ENCODE data around the gene RLBP1.

RLBP1 gene

DNA sequence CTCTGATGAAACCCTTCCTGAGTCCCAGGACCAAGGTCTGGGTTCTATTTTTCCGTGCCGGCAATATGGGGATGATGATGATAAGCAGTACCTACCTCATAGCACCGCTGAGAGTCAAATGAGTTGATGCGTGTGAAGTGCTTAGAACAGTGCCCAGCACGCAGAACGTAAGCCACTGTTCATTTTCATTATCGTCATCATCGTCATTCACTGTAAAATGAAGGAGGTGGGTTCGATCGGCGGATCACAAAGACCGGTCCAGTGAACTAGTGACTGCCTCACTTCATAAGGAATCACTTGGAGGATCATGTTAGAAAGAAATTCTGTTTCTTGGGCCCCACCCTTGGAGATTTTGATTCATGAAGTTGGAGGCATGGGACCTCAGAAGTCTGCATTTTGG is 44.3 kb downstream of the RLBP1 start:
- Mint-ChIP-seq H3K4me3 (no peak overlapping the region), H3K9me3 (no peaks in the 10 kb centered on the region), H3K27ac (peak overlapping the region; percentile 95), H3K4me1 (peaks cover 41% of the 10 kb centered on the region), H3K27me3 (no peaks in the 10 kb centered on the region), H3K36me3 (ENCODE audit: low read depth) (peaks cover 27% of the 10 kb centered on the region)
- ATAC-seq (no peak), DNase-seq (no peak)

DNA sequence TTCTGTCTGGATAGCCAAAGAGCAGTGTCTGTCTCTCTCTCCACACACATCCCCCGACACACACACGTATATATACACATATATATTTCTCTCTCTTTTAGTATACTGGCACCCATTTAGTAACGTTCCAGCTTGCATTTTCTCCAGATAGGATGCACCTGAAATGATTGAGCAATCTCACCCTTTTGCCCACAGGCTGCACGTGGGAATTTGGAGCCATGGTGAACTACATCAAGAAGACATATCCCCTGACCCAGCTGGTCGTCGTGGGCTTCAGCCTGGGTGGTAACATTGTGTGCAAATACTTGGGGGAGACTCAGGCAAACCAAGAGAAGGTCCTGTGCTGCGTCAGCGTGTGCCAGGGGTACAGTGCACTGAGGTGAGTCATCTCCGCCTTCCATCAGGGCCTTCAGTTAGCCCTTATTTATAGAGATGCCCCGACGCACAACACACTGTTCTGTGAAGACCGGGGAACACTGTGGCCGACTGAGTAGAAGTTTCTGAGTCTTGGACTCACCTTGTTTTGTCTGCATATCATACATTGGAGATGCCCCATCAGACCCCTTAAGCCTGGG is 45.7 kb downstream of the RLBP1 start:
- H3K4me1 Mint-ChIP-seq: peaks cover 32% of the 10 kb centered on the region
- H3K36me3 Mint-ChIP-seq (ENCODE audit: low read depth): peaks cover 21% of the 10 kb centered on the region
- no peak for ATAC-seq
- H3K27ac Mint-ChIP-seq: peak overlapping the region; percentile 1
- no peaks in the 10 kb centered on the region for H3K9me3 Mint-ChIP-seq
- H3K4me3 Mint-ChIP-seq: no peak overlapping the region
- H3K27me3 Mint-ChIP-seq: no peaks in the 10 kb centered on the region
- DNase-seq: no peak

DNA sequence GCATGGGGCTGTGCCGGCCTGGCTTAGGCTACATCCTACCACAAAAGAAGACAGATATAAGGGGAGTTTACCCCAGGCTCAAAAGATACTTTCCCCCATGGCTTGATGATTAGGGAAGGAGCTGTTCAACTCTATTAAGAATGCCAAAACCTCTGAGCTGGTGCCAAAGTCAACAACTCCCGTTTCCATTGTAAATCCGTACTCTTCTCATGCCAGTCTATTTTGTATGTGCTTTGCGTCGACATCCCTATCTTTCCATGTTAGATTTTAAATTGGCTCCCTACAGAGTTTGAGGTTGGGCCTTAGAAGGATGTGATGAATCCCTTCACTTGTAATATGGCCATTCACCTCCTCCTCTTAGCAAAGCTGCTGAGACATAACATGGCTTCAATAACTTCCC is 46.9 kb downstream of the RLBP1 start:
- H3K36me3 Mint-ChIP-seq (ENCODE audit: low read depth): peaks cover 21% of the 10 kb centered on the region
- H3K27me3 Mint-ChIP-seq: no peaks in the 10 kb centered on the region
- no peak overlapping the region for H3K4me3 Mint-ChIP-seq
- no peaks in the 10 kb centered on the region for H3K9me3 Mint-ChIP-seq
- H3K27ac Mint-ChIP-seq: no peak overlapping the region
- ATAC-seq: no peak
- H3K4me1 Mint-ChIP-seq: peaks cover 24% of the 10 kb centered on the region
- DNase-seq: no peak

DNA sequence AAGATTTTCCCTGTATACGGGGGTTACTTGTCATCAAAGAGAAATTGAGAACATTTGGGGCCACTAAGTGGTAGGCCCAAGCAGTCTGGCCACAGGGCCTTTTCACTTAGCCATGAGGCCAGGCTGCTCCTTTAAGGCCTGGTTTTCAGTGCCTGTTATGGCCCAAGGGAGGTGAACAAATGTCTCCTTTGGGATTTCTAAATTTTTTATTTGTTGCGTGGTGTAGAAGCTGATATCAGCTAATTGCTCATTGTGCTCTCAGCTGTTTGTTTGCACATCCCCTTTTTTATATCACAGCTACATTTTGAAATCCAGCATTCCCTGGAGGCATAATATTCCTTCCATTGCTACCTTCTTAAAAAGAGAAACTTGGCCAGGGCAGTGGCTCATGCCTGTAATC is 48.5 kb downstream of the RLBP1 start:
- no peak for ATAC-seq

DNA sequence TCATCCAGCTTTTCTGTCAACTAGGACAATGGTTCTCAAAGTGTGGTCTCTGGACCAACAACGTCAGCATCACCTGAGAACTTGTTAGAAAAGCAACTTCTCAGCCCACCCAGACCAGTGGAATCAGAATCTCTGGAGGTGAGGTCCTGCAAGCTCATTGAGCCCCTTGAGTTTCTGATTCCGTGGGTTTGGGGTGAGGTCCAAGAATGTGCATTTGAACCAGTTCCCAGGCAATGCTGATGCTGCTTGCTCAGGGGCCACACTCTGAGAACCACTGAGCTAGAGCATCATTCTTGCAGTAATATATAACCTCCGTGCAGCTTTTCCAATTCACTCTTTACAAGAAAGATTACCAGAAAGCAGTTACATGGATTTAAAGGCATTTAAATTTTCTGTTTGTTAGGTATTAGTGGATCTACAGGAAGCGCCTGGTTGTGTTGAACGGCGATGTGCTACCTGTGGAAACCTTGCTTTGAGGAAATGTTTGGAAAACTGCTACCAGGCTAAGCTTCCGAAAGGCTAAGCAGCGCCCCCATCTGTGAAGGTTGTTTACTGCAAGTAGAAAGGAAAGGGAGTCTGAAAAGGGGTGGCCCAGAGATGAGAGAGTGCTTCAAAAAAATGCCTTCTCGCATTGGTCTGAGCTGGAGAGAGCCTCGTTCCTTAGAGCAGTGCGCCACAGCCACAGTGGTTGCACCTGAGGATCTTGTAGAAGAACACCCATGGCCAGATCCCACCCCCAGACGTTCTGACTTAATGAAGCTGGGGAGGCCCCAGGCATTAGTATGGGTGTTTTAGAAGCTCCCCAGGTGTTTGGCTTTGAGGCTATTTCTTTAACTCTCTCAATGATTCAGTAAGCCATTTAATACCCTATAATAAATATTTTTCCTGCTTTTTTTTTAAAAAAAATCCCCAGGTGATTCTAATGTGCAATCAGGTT is 50.0 kb downstream of the RLBP1 start:
- peaks cover 13% of the 10 kb centered on the region for H3K36me3 Mint-ChIP-seq (ENCODE audit: low read depth)
- no peaks in the 10 kb centered on the region for H3K27me3 Mint-ChIP-seq
- no peak for ATAC-seq
- no peaks in the 10 kb centered on the region for H3K9me3 Mint-ChIP-seq
- no peak overlapping the region for H3K4me3 Mint-ChIP-seq
- peak; percentile 58 for DNase-seq
- H3K4me1 Mint-ChIP-seq: peaks cover 31% of the 10 kb centered on the region
- no peak overlapping the region for H3K27ac Mint-ChIP-seq

More for the DNA sequence above, 48.5 kb downstream of the RLBP1 start:
- H3K9me3 Mint-ChIP-seq: no peaks in the 10 kb centered on the region
- no peak overlapping the region for H3K27ac Mint-ChIP-seq
- no peak overlapping the region for H3K4me3 Mint-ChIP-seq
- H3K36me3 Mint-ChIP-seq (ENCODE audit: low read depth): peaks cover 23% of the 10 kb centered on the region
- H3K4me1 Mint-ChIP-seq: peaks cover 23% of the 10 kb centered on the region
- H3K27me3 Mint-ChIP-seq: no peaks in the 10 kb centered on the region
- DNase-seq: no peak

DNA sequence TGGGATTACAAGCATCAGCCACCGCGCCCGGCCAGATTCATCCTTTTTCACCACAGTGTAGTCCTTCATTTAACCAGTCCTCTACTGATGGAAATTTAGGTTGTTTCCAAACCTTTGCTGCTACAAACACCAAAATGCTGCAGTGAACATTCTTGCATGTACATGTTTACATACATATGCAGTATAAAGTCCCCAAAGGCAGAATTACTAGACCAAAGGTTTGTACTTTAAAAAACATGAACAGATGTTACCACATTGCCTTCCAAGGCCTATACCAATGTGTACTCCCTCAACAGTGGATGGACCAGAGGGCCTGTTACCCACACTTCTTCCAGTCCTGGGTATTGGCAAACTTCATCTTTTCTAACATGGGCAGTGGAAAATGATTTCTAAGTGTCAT is 51.0 kb downstream of the RLBP1 start:
- H3K36me3 Mint-ChIP-seq (ENCODE audit: low read depth): peaks cover 12% of the 10 kb centered on the region
- DNase-seq: no peak
- no peaks in the 10 kb centered on the region for H3K9me3 Mint-ChIP-seq
- no peak overlapping the region for H3K27ac Mint-ChIP-seq
- no peak overlapping the region for H3K4me3 Mint-ChIP-seq
- H3K4me1 Mint-ChIP-seq: peaks cover 42% of the 10 kb centered on the region
- H3K27me3 Mint-ChIP-seq: no peaks in the 10 kb centered on the region
- ATAC-seq: no peak

DNA sequence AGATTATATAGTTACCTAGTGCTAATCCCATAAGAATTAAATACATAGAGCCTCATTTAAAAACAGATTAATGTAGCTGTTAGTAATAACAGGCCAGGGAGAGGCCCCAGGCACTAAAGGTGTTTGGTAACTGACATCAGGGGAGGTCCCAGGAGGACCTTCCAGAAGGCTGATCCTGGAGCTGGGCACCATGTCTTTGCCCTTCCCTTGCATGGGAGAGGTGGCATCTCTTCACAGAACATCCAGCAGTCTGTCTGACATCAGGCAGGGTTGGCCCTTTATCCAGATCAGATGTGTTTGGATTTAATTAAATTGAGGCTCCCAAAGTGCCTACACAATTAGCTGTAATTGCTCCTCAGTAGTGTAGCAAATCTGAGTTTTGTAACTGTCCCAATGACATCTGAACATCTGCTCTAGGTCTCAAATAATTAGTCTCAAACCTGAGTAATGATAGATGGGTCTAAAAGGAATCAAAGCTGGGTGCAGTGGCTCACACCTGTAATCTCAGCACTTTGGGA is 53.0 kb downstream of the RLBP1 start:
- Mint-ChIP-seq H3K4me3 (peak overlapping the region; percentile 63), H3K4me1 (peaks cover 45% of the 10 kb centered on the region), H3K27me3 (no peaks in the 10 kb centered on the region), H3K9me3 (no peaks in the 10 kb centered on the region), H3K27ac (peak overlapping the region; percentile 98), H3K36me3 (ENCODE audit: low read depth) (peaks cover 20% of the 10 kb centered on the region)
- ATAC-seq: no peak
- no peak for DNase-seq

DNA sequence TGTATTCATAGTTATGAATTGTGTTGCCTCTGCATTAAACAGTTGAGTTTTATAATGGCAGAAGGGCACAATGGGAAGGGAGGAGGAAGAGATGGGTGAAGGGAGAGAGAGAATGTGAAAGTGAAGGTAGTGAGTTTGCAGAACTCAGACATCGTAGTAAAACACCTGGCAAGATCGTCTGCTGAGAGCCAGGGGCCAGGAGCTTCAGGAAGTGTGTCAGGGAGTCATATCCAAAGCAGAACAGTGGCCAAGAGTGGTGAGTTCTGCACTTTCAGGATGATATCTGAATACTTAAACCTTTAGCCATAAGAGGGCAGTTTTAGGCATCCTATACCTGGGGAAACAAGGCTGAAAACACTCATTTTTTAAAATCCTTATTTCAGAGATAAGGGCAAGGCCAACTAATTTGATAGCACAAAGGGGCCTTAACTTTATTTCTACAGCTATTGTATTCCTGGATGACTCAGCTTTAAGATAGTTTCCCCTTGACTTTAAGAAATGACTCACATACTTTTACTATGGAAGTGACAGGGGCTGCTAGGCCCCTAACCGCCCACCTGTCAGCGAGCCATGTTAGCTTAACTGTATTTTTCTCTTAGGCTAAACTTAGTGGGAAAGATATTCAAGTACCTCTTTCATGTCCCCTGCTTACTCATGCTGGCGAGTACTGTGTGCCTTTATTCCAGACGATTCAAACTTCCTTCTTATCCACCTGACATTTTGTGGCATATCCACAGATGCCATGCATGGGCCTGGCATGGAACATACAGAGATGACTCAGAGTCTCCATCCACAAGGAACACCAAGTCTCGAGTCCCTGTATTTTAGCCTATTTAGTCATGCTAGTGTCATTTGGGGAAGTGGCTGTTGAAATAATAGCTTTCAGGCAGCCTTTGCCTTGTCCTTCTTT is 53.9 kb downstream of the RLBP1 start:
- H3K4me3 Mint-ChIP-seq: peak overlapping the region; percentile 63
- no peaks in the 10 kb centered on the region for H3K9me3 Mint-ChIP-seq

DNA sequence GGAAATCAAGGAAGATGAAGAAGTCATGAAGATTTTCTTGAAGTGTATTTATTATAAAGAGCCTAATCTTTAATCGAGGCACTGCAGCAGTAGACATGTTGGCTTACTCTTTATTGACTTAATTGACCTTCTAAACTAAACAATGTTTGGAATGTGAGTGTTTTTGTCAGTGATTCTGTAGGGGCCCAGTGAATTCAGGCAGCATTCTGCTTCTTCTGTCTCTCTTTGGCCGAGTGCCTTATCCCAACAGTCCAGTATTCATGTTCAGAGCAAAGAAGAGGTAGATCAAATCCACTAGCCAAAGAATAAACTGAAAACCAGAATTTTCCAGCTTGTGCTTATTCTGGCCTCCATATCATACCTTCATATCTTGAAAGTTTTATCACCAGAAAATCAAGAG is 55.7 kb downstream of the RLBP1 start:
- H3K4me1 Mint-ChIP-seq: peaks cover 45% of the 10 kb centered on the region
- no peak for DNase-seq
- H3K27me3 Mint-ChIP-seq: no peaks in the 10 kb centered on the region
- no peak overlapping the region for H3K4me3 Mint-ChIP-seq
- H3K36me3 Mint-ChIP-seq (ENCODE audit: low read depth): peaks cover 26% of the 10 kb centered on the region
- no peak for ATAC-seq
- peak overlapping the region; percentile 47 for H3K27ac Mint-ChIP-seq
- H3K9me3 Mint-ChIP-seq: no peaks in the 10 kb centered on the region

More for the DNA sequence above, 53.9 kb downstream of the RLBP1 start:
- DNase-seq (peak; percentile 60), ATAC-seq (peak; percentile 93)
- Mint-ChIP-seq H3K4me1 (peaks cover 45% of the 10 kb centered on the region), H3K27ac (peak overlapping the region; percentile 98), H3K36me3 (ENCODE audit: low read depth) (peaks cover 26% of the 10 kb centered on the region), H3K27me3 (no peaks in the 10 kb centered on the region)

DNA sequence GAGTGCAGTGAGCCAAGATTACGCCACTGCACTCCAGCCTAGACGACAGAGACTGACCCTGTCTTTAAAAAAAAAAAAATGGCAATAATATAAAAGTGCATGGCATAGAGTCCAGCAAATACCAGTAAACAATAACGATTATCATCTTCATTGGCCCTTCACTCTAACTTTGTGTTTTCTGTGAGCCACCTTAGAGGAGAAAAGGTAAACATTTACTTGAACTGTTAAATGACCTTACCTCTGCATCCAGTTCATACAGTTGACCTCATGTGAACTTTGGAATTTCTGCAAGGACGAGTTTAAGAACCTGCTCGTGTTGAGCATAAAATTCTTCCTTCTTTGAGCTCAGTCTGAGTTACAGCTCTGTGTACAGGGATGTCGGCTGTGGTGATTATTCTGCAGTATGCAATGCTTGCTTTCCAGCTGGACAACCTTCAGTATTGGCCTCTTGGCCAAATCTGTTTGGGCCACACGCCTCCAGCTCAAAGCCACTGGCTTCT is 56.6 kb downstream of the RLBP1 start:
- peaks cover 23% of the 10 kb centered on the region for H3K36me3 Mint-ChIP-seq (ENCODE audit: low read depth)
- no peak overlapping the region for H3K4me3 Mint-ChIP-seq
- H3K27ac Mint-ChIP-seq: no peak overlapping the region
- H3K4me1 Mint-ChIP-seq: peaks cover 44% of the 10 kb centered on the region
- DNase-seq (no peak), ATAC-seq (no peak)
- no peaks in the 10 kb centered on the region for H3K27me3 Mint-ChIP-seq
- no peaks in the 10 kb centered on the region for H3K9me3 Mint-ChIP-seq

DNA sequence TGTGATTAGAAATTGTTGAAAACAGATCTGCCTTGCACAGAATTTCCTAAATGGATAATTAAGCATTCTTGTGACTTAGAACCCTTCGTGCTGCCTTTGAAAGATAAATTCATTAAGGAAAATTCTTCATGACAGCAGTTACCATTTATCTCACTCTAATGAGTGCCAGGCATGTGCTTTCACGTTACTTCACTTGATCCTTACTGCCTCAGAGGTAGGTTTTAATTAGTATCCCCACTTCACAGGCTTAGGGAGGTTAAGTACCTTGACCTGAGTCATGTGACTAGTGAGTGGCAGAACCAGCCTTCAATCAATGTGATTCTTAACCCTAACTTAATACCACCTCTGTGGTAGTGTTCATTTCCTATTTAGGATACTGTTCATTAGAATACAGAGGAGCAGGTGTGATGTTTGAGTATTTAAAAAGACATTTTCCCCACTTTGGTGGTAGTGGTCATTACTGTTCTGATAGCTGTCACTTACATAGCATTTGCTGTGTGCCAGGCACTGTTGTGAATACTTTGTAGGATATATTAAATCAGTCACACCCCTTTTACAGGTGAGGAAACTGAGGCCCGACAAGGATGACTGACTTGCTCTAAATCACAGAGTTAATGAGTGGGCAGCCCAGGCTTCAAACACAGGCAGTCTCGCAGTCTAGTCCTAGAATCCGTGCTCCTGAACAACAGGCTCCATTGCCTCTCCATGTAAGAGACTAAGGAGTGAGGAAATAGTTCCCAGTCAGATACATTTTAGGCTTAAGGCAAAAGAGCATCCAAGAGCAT is 57.9 kb downstream of the RLBP1 start:
- Mint-ChIP-seq H3K36me3 (ENCODE audit: low read depth) (peaks cover 27% of the 10 kb centered on the region), H3K27me3 (no peaks in the 10 kb centered on the region), H3K4me3 (no peak overlapping the region), H3K9me3 (no peaks in the 10 kb centered on the region), H3K27ac (no peak overlapping the region), H3K4me1 (peaks cover 33% of the 10 kb centered on the region)
- ATAC-seq (no peak), DNase-seq (no peak)

DNA sequence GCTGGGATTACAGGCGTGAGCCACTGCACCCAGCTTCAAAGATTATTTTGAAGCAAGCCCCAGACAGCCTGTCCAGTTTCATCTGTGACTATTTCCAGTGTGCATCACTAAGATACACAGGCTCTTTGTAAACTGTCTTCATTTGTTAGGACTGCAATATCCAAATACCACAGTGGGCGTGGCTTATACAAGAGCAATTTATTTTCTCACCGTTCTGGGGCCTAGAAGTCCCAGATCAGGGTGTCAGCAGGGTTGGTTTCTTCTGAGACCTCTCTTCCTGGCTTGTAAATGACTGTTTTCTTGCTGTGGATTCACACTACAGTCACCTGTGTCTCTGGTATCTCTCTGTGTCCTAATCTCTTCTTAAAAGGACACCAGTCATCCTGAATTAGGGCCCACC is 59.7 kb downstream of the RLBP1 start:
- Mint-ChIP-seq H3K4me3 (no peak overlapping the region), H3K36me3 (ENCODE audit: low read depth) (peaks cover 32% of the 10 kb centered on the region), H3K27ac (no peak overlapping the region), H3K4me1 (peaks cover 16% of the 10 kb centered on the region), H3K9me3 (no peaks in the 10 kb centered on the region), H3K27me3 (no peaks in the 10 kb centered on the region)
- ATAC-seq (no peak), DNase-seq (no peak)

Data from activated naive CD8-positive, alpha-beta T cell treated with anti-CD3 and anti-CD28 coated beads, Interleukin-2, amount 50 U/mL, for 24 hours (primary cell).